GM06990 (cell line): ENCODE data around the gene NUPR2.
"Not testable (repeated sequence)": the region's sequence is repeated elsewhere in the genome, so short reads cannot be mapped to it uniquely, and the experiment has no call there.

Experiments used
- DNase-seq: peaks from one replicate; pipeline ENCODE4 v3.0.0-alpha.2; 2011; ENCODE audit not compliant: insufficient read length; ENCODE audit errors: extremely low read depth
- H3K27me3 ChIP-seq: replicated peaks from 2 replicates; pipeline ENCODE4 v1.6.0; 2011; ENCODE audit warnings: low read length; ENCODE audit not compliant: control insufficient read depth, insufficient read depth
- H3K36me3 ChIP-seq: 2 replicates; pipeline ENCODE4 v1.5.1; 2011; ENCODE audit warnings: low read length; ENCODE audit not compliant: control insufficient read depth, insufficient read depth
- H3K4me3 ChIP-seq: replicated peaks from 2 replicates; pipeline ENCODE4 v1.5.1; 2011; ENCODE audit warnings: low read depth, mild to moderate bottlenecking, control low read depth, low read length
- CTCF ChIP-seq: IDR thresholded peaks from 2 replicates; pipeline ENCODE4 v1.5.1; 2011; ENCODE audit warnings: low read length, control low read depth, mild to moderate bottlenecking, inconsistent platforms; ENCODE audit not compliant: insufficient read depth, poor library complexity, severe bottlenecking

Gene NUPR2

DNA sequence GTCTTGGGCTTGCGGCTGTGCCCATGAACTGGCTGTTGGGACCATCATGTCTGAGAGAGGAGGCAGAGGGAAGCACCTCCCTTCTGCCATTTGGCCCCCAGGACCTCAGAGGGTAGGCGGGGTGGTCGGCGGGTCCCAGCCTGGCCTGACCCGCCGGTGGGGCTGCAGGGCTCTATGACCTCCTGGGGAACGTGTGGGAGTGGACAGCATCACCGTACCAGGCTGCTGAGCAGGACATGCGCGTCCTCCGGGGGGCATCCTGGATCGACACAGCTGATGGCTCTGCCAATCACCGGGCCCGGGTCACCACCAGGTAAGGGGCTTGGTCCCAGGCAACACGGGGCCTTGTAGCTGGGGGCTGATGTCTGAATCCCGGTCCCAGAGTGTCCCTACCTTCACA is 38.0 kb downstream of the NUPR2 start:
- Histone ChIP-seq H3K27me3 (no peaks in the 10 kb centered on the region), H3K36me3 (peaks cover 19% of the 10 kb centered on the region), H3K4me3 (no peak overlapping the region)
- DNase-seq: no peak
- TF ChIP-seq CTCF: no peak

GRCh38 chr7:56077681-56078080 is 38.5 kb downstream of the NUPR2 start:
- H3K27me3 ChIP-seq: no peaks in the 10 kb centered on the region
- H3K36me3 ChIP-seq: peaks cover 23% of the 10 kb centered on the region
- no peak for DNase-seq
- TF ChIP-seq CTCF: no peak
- no peak overlapping the region for H3K4me3 ChIP-seq

DNA sequence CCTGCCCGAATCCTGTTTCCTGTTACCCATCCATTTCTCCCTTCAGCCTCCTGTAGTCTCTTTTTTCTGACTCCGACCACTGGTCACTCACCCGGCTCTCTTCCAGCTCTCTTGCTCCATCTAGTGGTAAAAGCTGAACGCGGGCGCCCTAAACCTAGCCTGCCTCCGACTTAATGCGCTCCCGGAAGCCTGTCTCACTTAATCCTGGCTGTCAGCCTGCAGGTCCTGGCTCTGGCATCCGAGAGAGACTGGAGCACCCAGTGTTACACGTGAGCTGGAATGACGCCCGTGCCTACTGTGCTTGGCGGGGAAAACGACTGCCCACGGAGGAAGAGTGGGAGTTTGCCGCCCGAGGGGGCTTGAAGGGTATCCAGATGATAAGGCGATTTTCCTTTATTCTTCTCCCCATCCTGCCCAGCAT is 41.8 kb downstream of the NUPR2 start:
- DNase-seq: peak; percentile 50
- TF ChIP-seq CTCF: peak; percentile 83
- Histone ChIP-seq H3K27me3 (no peaks in the 10 kb centered on the region), H3K4me3 (no peak overlapping the region), H3K36me3 (peaks cover 19% of the 10 kb centered on the region)

GRCh38 chr7:56066376-56066775 is 49.8 kb downstream of the NUPR2 start:
- not testable (repeated sequence) for DNase-seq, H3K27me3 ChIP-seq, H3K36me3 ChIP-seq, H3K4me3 ChIP-seq
